ENCODE measurements around the gene SH3TC2. TPM values are rescaled to one million over a fixed set of nuclear protein-coding genes. Genes with fewer than 3 reads are reported as not detected.
A peak's percentile ranks its signal among the peaks of the same experiment; 100 is the strongest.

The SH3TC2 gene
- polyA plus RNA-seq, 2 donors = 1.4 to 5.1 TPM

- H3K4me1 ChIP-seq (ENCODE audit: control insufficient read depth in 2 of 2, insufficient read depth in 2 of 2, low read length in 1 of 2) = no peaks in the 10 kb centered on the region
- no peak overlapping the region for H3K4me3 ChIP-seq (ENCODE audit: low read depth in 1 of 2, low read length in 2 of 2)
- H3K9me3 ChIP-seq (ENCODE audit: control insufficient read depth in 2 of 2, insufficient read depth in 1 of 2, low read depth in 1 of 2, low read length in 1 of 2) = no peaks in the 10 kb centered on the region
- H3K36me3 ChIP-seq (ENCODE audit: control insufficient read depth in 2 of 2, insufficient read depth in 2 of 2, low read length in 1 of 2) = no peaks in the 10 kb centered on the region
- H3K27ac ChIP-seq (ENCODE audit: low read depth in 2 of 2, low read length in 1 of 2) = no peak overlapping the region
- 71 to 79% methylated on average over 2 of the region's 2 CpGs for WGBS, 2 donors
- no peaks in the 10 kb centered on the region for H3K27me3 ChIP-seq (ENCODE audit: control insufficient read depth in 1 of 2, insufficient read depth in 2 of 2, low read length in 2 of 2)
These were observed 49.1 kb downstream of the SH3TC2 start for GRCh38 chr5:149013796-149014195.

GRCh38 chr5:149012350-149012749 is 50.5 kb downstream of the SH3TC2 start:
- WGBS, 2 donors = 93 to 94% methylated on average over 5 of the region's 5 CpGs
- Histone ChIP-seq H3K36me3 (ENCODE audit: control insufficient read depth in 2 of 2, insufficient read depth in 2 of 2, low read length in 1 of 2) (no peaks in the 10 kb centered on the region), H3K4me3 (ENCODE audit: low read depth in 1 of 2, low read length in 2 of 2) (no peak overlapping the region), H3K4me1 (ENCODE audit: control insufficient read depth in 2 of 2, insufficient read depth in 2 of 2, low read length in 1 of 2) (no peaks in the 10 kb centered on the region), H3K27me3 (ENCODE audit: control insufficient read depth in 1 of 2, insufficient read depth in 2 of 2, low read length in 2 of 2) (no peaks in the 10 kb centered on the region), H3K27ac (ENCODE audit: low read depth in 2 of 2, low read length in 1 of 2) (no peak overlapping the region), H3K9me3 (ENCODE audit: control insufficient read depth in 2 of 2, insufficient read depth in 1 of 2, low read depth in 1 of 2, low read length in 1 of 2) (no peaks in the 10 kb centered on the region)

- Histone ChIP-seq H3K27ac (ENCODE audit: low read depth in 2 of 2, low read length in 1 of 2) (no peak overlapping the region), H3K4me1 (ENCODE audit: control insufficient read depth in 2 of 2, insufficient read depth in 2 of 2, low read length in 1 of 2) (peaks cover 0 to 1% of the 10 kb centered on the region in 2 donors), H3K27me3 (ENCODE audit: control insufficient read depth in 1 of 2, insufficient read depth in 2 of 2, low read length in 2 of 2) (no peaks in the 10 kb centered on the region), H3K36me3 (ENCODE audit: control insufficient read depth in 2 of 2, insufficient read depth in 2 of 2, low read length in 1 of 2) (no peaks in the 10 kb centered on the region), H3K4me3 (ENCODE audit: low read depth in 1 of 2, low read length in 2 of 2) (no peak overlapping the region), H3K9me3 (ENCODE audit: control insufficient read depth in 2 of 2, insufficient read depth in 1 of 2, low read depth in 1 of 2, low read length in 1 of 2) (no peaks in the 10 kb centered on the region)
- WGBS, 2 donors = 92% methylated on average over 2 of the region's 2 CpGs
These were observed 51.1 kb downstream of the SH3TC2 start for GRCh38 chr5:149011728-149012127.

GRCh38 chr5:149011084-149011483 is 51.8 kb downstream of the SH3TC2 start:
- Histone ChIP-seq H3K4me3 (ENCODE audit: low read depth in 1 of 2, low read length in 2 of 2) (no peak overlapping the region), H3K4me1 (ENCODE audit: control insufficient read depth in 2 of 2, insufficient read depth in 2 of 2, low read length in 1 of 2) (peaks cover 0 to 2% of the 10 kb centered on the region in 2 donors), H3K27me3 (ENCODE audit: control insufficient read depth in 1 of 2, insufficient read depth in 2 of 2, low read length in 2 of 2) (no peaks in the 10 kb centered on the region), H3K27ac (ENCODE audit: low read depth in 2 of 2, low read length in 1 of 2) (no peak overlapping the region), H3K9me3 (ENCODE audit: control insufficient read depth in 2 of 2, insufficient read depth in 1 of 2, low read depth in 1 of 2, low read length in 1 of 2) (no peaks in the 10 kb centered on the region), H3K36me3 (ENCODE audit: control insufficient read depth in 2 of 2, insufficient read depth in 2 of 2, low read length in 1 of 2) (no peaks in the 10 kb centered on the region)
- 83 to 87% methylated on average over 3 of the region's 3 CpGs for WGBS, 2 donors

GRCh38 chr5:149007174-149007573 is 55.7 kb downstream of the SH3TC2 start:
- Histone ChIP-seq H3K27me3 (ENCODE audit: control insufficient read depth in 1 of 2, insufficient read depth in 2 of 2, low read length in 2 of 2) (no peaks in the 10 kb centered on the region), H3K4me1 (ENCODE audit: control insufficient read depth in 2 of 2, insufficient read depth in 2 of 2, low read length in 1 of 2) (peaks cover 2 to 9% of the 10 kb centered on the region in 2 donors), H3K4me3 (ENCODE audit: low read depth in 1 of 2, low read length in 2 of 2) (no peak overlapping the region), H3K27ac (ENCODE audit: low read depth in 2 of 2, low read length in 1 of 2) (no peak overlapping the region), H3K9me3 (ENCODE audit: control insufficient read depth in 2 of 2, insufficient read depth in 1 of 2, low read depth in 1 of 2, low read length in 1 of 2) (no peaks in the 10 kb centered on the region), H3K36me3 (ENCODE audit: control insufficient read depth in 2 of 2, insufficient read depth in 2 of 2, low read length in 1 of 2) (no peaks in the 10 kb centered on the region)

- H3K9me3 ChIP-seq (ENCODE audit: control insufficient read depth in 2 of 2, insufficient read depth in 1 of 2, low read depth in 1 of 2, low read length in 1 of 2) = no peaks in the 10 kb centered on the region
- no peak overlapping the region for H3K4me3 ChIP-seq (ENCODE audit: low read depth in 1 of 2, low read length in 2 of 2)
- peaks cover 2 to 9% of the 10 kb centered on the region in 2 donors for H3K4me1 ChIP-seq (ENCODE audit: control insufficient read depth in 2 of 2, insufficient read depth in 2 of 2, low read length in 1 of 2)
- H3K27ac ChIP-seq (ENCODE audit: low read depth in 2 of 2, low read length in 1 of 2) = no peak overlapping the region
- WGBS, 2 donors = 88 to 100% methylated on average over 1 of the region's 1 CpG
- H3K27me3 ChIP-seq (ENCODE audit: control insufficient read depth in 1 of 2, insufficient read depth in 2 of 2, low read length in 2 of 2) = no peaks in the 10 kb centered on the region
- H3K36me3 ChIP-seq (ENCODE audit: control insufficient read depth in 2 of 2, insufficient read depth in 2 of 2, low read length in 1 of 2) = no peaks in the 10 kb centered on the region
These were observed 56.4 kb downstream of the SH3TC2 start for GRCh38 chr5:149006426-149006825.

- WGBS, 2 donors = 44 to 57% methylated on average over 2 of the region's 2 CpGs
These were observed 57.6 kb downstream of the SH3TC2 start for GRCh38 chr5:149005077-149005892.

GRCh38 chr5:149004559-149004958 is 58.3 kb downstream of the SH3TC2 start:
- H3K9me3 ChIP-seq (ENCODE audit: control insufficient read depth in 2 of 2, insufficient read depth in 1 of 2, low read depth in 1 of 2, low read length in 1 of 2) = no peaks in the 10 kb centered on the region
- H3K4me1 ChIP-seq (ENCODE audit: control insufficient read depth in 2 of 2, insufficient read depth in 2 of 2, low read length in 1 of 2) = peaks cover 2 to 9% of the 10 kb centered on the region in 2 donors
- 89 to 95% methylated on average over 6 of the region's 6 CpGs for WGBS, 2 donors
- H3K4me3 ChIP-seq (ENCODE audit: low read depth in 1 of 2, low read length in 2 of 2) = no peak overlapping the region
- H3K27me3 ChIP-seq (ENCODE audit: control insufficient read depth in 1 of 2, insufficient read depth in 2 of 2, low read length in 2 of 2) = no peaks in the 10 kb centered on the region
- no peaks in the 10 kb centered on the region for H3K36me3 ChIP-seq (ENCODE audit: control insufficient read depth in 2 of 2, insufficient read depth in 2 of 2, low read length in 1 of 2)
- no peak overlapping the region for H3K27ac ChIP-seq (ENCODE audit: low read depth in 2 of 2, low read length in 1 of 2)

More at GRCh38 chr5:149005077-149005892, 57.6 kb downstream of the SH3TC2 start:
- H3K4me3 ChIP-seq (ENCODE audit: low read depth in 1 of 2, low read length in 2 of 2) = no peak overlapping the region
- peaks cover 2 to 9% of the 10 kb centered on the region in 2 donors for H3K4me1 ChIP-seq (ENCODE audit: control insufficient read depth in 2 of 2, insufficient read depth in 2 of 2, low read length in 1 of 2)
- peak overlapping the region in 1 of 2 donors; percentile 15 for H3K27ac ChIP-seq (ENCODE audit: low read depth in 2 of 2, low read length in 1 of 2)
- H3K27me3 ChIP-seq (ENCODE audit: control insufficient read depth in 1 of 2, insufficient read depth in 2 of 2, low read length in 2 of 2) = no peaks in the 10 kb centered on the region
- no peaks in the 10 kb centered on the region for H3K9me3 ChIP-seq (ENCODE audit: control insufficient read depth in 2 of 2, insufficient read depth in 1 of 2, low read depth in 1 of 2, low read length in 1 of 2)
- no peaks in the 10 kb centered on the region for H3K36me3 ChIP-seq (ENCODE audit: control insufficient read depth in 2 of 2, insufficient read depth in 2 of 2, low read length in 1 of 2)

GRCh38 chr5:149002761-149003689 is 59.8 kb downstream of the SH3TC2 start:
- no peaks in the 10 kb centered on the region for H3K9me3 ChIP-seq (ENCODE audit: control insufficient read depth in 2 of 2, insufficient read depth in 1 of 2, low read depth in 1 of 2, low read length in 1 of 2)
- no peaks in the 10 kb centered on the region for H3K27me3 ChIP-seq (ENCODE audit: control insufficient read depth in 1 of 2, insufficient read depth in 2 of 2, low read length in 2 of 2)
- H3K27ac ChIP-seq (ENCODE audit: low read depth in 2 of 2, low read length in 1 of 2) = no peak overlapping the region
- 59 to 77% methylated on average over 3 of the region's 3 CpGs for WGBS, 2 donors
- peaks cover 2 to 9% of the 10 kb centered on the region in 2 donors for H3K4me1 ChIP-seq (ENCODE audit: control insufficient read depth in 2 of 2, insufficient read depth in 2 of 2, low read length in 1 of 2)
- no peaks in the 10 kb centered on the region for H3K36me3 ChIP-seq (ENCODE audit: control insufficient read depth in 2 of 2, insufficient read depth in 2 of 2, low read length in 1 of 2)
- H3K4me3 ChIP-seq (ENCODE audit: low read depth in 1 of 2, low read length in 2 of 2) = no peak overlapping the region

Measured in esophagus (tissue), 2 donors.